ENCODE data around the gene ZNF664.

Gene ZNF664

DNA sequence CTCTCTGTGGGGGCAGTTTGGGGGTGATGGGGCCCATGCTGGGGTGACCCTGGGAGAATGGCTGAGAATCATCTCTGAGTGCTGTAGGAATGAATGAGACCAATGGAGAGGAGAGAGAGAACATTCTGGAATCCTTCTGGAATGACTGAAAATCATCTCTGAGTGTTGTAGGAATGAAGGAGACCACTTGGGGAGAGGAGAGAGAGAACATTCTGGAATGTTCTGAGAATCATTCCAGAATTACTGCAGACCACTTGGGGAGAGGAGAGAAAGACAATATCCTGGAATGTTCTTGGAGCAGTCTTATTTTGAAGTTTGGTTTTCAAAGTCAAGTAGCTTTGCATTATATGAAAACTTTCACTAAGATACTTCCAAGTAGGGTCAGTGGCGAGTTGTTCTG, 64.3 kb downstream of the ZNF664 start:
- H3K9ac ChIP-seq (ENCODE audit: low read depth, low read length): no peak overlapping the region
- no peaks in the 10 kb centered on the region for H3K36me3 ChIP-seq (ENCODE audit: insufficient read depth, low read length)
- H3K4me1 ChIP-seq (ENCODE audit: insufficient read depth, low read length): peaks cover 9% of the 10 kb centered on the region
- no peak overlapping the region for H3K4me3 ChIP-seq (ENCODE audit: low read length)
- 93% methylated on average over 1 of the region's 1 CpG for WGBS
- H3K27me3 ChIP-seq (ENCODE audit: insufficient read depth, low read length): no peaks in the 10 kb centered on the region
- no peaks in the 10 kb centered on the region for H3K9me3 ChIP-seq (ENCODE audit: insufficient read depth, low read depth, low read length)
- no peak overlapping the region for H3K27ac ChIP-seq (ENCODE audit: low read depth, low read length)

DNA sequence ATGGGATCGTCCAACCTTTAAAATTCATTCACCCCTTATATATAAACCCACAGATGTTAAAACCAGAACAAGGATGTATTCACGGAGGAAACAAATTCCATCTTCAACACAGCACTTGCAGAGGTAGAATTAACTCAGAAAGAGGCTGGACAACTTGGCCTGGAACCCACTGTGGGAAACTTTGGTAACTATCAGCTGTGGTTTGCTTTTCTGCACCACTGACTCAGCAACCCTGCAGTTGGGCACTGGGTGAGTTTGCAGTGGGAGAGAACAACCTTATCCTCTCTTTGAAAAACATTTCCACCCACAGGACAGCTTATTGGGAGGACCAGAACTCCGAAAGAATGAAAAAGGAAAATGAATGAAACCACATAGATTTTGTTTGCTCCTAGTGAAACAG, 66.3 kb downstream of the ZNF664 start:
- H3K36me3 ChIP-seq (ENCODE audit: insufficient read depth, low read length): no peaks in the 10 kb centered on the region
- H3K4me1 ChIP-seq (ENCODE audit: insufficient read depth, low read length): peaks cover 9% of the 10 kb centered on the region
- 94% methylated on average over 3 of the region's 3 CpGs for whole genome bisulfite sequencing
- H3K27me3 ChIP-seq (ENCODE audit: insufficient read depth, low read length): no peaks in the 10 kb centered on the region
- H3K27ac ChIP-seq (ENCODE audit: low read depth, low read length): no peak overlapping the region
- no peak overlapping the region for H3K4me3 ChIP-seq (ENCODE audit: low read length)
- no peaks in the 10 kb centered on the region for H3K9me3 ChIP-seq (ENCODE audit: insufficient read depth, low read depth, low read length)
- no peak overlapping the region for H3K9ac ChIP-seq (ENCODE audit: low read depth, low read length)

DNA sequence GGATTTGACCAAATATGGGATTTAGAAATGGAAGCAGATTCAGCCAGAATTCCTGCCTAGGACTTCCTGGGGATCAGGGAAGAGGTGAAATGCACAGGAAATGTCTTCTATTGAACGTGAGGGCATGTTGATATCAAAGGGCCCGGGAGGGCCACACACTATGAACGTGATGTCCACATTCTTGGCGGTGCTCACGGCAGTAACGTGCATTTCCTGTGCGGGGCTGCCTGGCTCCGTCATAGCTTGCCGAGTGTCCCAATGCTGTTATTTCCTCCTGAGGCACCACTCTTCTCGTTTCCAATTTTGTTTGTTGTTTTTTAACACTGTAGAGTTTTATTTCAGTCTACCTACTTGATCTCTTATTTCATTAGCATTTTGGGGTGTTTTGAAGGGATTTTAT, 67.3 kb downstream of the ZNF664 start:
- no peak overlapping the region for H3K9ac ChIP-seq (ENCODE audit: low read depth, low read length)
- no peak overlapping the region for H3K27ac ChIP-seq (ENCODE audit: low read depth, low read length)
- no peaks in the 10 kb centered on the region for H3K9me3 ChIP-seq (ENCODE audit: insufficient read depth, low read depth, low read length)
- H3K4me3 ChIP-seq (ENCODE audit: low read length): no peak overlapping the region
- H3K27me3 ChIP-seq (ENCODE audit: insufficient read depth, low read length): no peaks in the 10 kb centered on the region
- WGBS: 94% methylated on average over 9 of the region's 10 CpGs
- H3K4me1 ChIP-seq (ENCODE audit: insufficient read depth, low read length): peaks cover 9% of the 10 kb centered on the region
- H3K36me3 ChIP-seq (ENCODE audit: insufficient read depth, low read length): no peaks in the 10 kb centered on the region

DNA sequence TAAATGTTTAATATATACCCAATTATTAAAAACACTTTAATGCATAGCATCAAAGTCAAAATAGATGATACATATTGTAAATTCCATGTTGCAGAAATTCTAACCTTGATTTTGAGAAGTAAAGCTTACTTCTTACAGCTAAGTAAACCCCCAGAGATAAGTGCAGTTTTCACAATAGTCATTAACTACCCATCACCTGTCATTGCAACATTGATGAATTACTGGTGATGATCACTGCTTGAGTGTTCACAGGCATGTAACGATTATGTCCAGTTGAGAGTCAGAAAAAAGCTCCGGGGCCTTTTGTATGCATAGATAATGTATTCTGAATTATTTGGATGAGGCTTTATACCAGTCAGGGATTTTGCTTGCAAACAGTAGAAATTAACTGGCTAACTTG, 67.7 kb downstream of the ZNF664 start:
- Histone ChIP-seq H3K9ac (ENCODE audit: low read depth, low read length) (no peak overlapping the region), H3K27me3 (ENCODE audit: insufficient read depth, low read length) (no peaks in the 10 kb centered on the region), H3K9me3 (ENCODE audit: insufficient read depth, low read depth, low read length) (no peaks in the 10 kb centered on the region), H3K4me1 (ENCODE audit: insufficient read depth, low read length) (peaks cover 9% of the 10 kb centered on the region), H3K4me3 (ENCODE audit: low read length) (no peak overlapping the region), H3K36me3 (ENCODE audit: insufficient read depth, low read length) (no peaks in the 10 kb centered on the region), H3K27ac (ENCODE audit: low read depth, low read length) (no peak overlapping the region)
- WGBS: 93% methylated on average over 2 of the region's 2 CpGs

DNA sequence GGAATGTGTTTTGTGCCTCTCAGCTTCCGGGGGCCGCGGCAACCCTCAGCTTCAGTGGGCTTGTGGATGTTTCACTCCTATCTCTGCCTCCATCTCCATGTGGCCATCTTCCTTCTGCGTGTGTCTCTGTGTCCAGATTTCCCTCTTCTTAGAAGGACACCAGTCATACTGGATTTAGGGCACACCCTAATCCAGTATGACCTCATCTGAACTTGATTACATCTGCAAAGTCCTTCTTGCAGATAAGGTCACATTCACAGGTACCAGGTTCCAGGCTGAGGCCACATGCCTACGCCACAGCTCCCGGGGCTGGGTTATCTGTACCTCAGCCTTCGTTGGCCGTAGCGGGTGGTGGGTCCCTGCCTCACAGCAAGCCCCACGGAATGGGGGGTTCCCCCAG, 68.9 kb downstream of the ZNF664 start:
- 95% methylated on average over 10 of the region's 10 CpGs for WGBS
- Histone ChIP-seq H3K27me3 (ENCODE audit: insufficient read depth, low read length) (no peaks in the 10 kb centered on the region), H3K4me3 (ENCODE audit: low read length) (no peak overlapping the region), H3K9me3 (ENCODE audit: insufficient read depth, low read depth, low read length) (peaks cover 4% of the 10 kb centered on the region; the same call in 1 of the 2 replicates), H3K36me3 (ENCODE audit: insufficient read depth, low read length) (no peaks in the 10 kb centered on the region), H3K4me1 (ENCODE audit: insufficient read depth, low read length) (peaks cover 3% of the 10 kb centered on the region; the same call in 1 of the 2 replicates), H3K27ac (ENCODE audit: low read depth, low read length) (no peak overlapping the region), H3K9ac (ENCODE audit: low read depth, low read length) (no peak overlapping the region)

DNA sequence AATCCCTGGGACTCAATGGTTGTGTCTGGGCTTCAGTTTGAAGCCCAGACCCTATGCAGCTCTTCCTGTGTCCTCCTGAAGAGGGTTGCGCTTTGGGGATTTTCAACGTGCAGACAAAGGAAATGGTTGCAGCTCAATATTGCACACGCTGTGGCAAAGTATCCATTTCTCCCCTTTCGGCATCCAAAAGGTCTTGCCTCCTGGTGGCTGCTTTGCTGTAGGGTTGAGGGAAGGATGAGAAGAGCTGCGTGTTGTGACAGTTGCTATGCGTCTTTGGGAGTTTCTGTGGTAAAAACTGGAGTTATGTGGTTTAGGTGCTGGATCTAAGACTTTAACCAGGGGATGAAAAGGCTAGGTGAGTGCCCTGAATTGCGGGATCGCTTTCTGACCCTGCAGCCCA, 71.0 kb downstream of the ZNF664 start:
- Histone ChIP-seq H3K9ac (ENCODE audit: low read depth, low read length) (no peak overlapping the region), H3K27me3 (ENCODE audit: insufficient read depth, low read length) (no peaks in the 10 kb centered on the region), H3K9me3 (ENCODE audit: insufficient read depth, low read depth, low read length) (peaks cover 22% of the 10 kb centered on the region), H3K27ac (ENCODE audit: low read depth, low read length) (no peak overlapping the region), H3K36me3 (ENCODE audit: insufficient read depth, low read length) (no peaks in the 10 kb centered on the region), H3K4me1 (ENCODE audit: insufficient read depth, low read length) (no peaks in the 10 kb centered on the region), H3K4me3 (ENCODE audit: low read length) (no peak overlapping the region)
- whole genome bisulfite sequencing: 88% methylated on average over 8 of the region's 8 CpGs

DNA sequence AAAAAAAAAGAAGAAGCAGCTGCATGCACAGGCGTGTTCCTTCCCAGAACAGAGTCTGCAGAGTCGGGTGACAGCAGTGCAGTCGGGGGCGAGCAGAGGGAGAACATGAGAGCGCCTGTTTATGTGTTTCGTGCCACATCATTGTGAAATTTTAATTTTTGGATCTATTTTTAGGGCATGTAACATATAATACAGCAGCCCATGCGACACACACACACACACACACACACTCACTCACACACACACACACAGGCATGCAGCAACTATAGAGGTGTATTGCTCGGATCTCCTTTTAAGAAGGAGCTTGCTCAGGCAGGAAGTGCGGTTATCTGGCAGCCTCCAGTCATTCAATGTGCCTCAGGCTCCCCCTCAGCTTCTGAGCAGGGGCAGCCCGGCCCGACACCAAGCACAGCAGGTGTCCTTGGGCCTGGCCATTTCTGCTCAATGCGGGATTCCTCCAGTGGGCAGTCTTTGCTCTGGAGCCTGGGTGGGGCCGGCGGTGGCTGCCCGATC, 71.8 kb downstream of the ZNF664 start:
- Histone ChIP-seq H3K4me3 (ENCODE audit: low read length) (no peak overlapping the region), H3K4me1 (ENCODE audit: insufficient read depth, low read length) (no peaks in the 10 kb centered on the region), H3K9ac (ENCODE audit: low read depth, low read length) (no peak overlapping the region), H3K27ac (ENCODE audit: low read depth, low read length) (no peak overlapping the region), H3K27me3 (ENCODE audit: insufficient read depth, low read length) (no peaks in the 10 kb centered on the region), H3K9me3 (ENCODE audit: insufficient read depth, low read depth, low read length) (peaks cover 23% of the 10 kb centered on the region), H3K36me3 (ENCODE audit: insufficient read depth, low read length) (no peaks in the 10 kb centered on the region)
- 55% methylated on average over 14 of the region's 15 CpGs for WGBS

- Histone ChIP-seq H3K4me3 (ENCODE audit: low read length) (no peak overlapping the region), H3K9ac (ENCODE audit: low read depth, low read length) (no peak overlapping the region), H3K4me1 (ENCODE audit: insufficient read depth, low read length) (no peaks in the 10 kb centered on the region), H3K36me3 (ENCODE audit: insufficient read depth, low read length) (no peaks in the 10 kb centered on the region), H3K9me3 (ENCODE audit: insufficient read depth, low read depth, low read length) (peaks cover 23% of the 10 kb centered on the region), H3K27ac (ENCODE audit: low read depth, low read length) (no peak overlapping the region), H3K27me3 (ENCODE audit: insufficient read depth, low read length) (no peaks in the 10 kb centered on the region)
- 73% methylated on average over 5 of the region's 5 CpGs for WGBS
These were observed 72.8 kb downstream of the ZNF664 start for GRCh38 chr12:124045671-124046455.

DNA sequence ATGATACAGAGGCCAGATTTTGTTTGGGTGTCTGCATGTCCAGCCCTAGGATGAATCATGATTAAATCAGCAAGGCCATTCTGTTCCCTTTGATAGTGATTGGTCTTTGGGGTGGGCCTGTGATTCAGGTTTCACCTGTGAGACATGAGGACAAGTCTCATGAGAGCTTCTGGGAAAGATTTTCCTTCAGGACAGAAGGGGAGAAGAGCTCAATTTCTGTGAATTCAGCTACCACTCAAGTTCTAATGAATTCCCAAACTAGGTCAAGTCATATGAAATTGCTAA, 73.4 kb downstream of the ZNF664 start:
- Histone ChIP-seq H3K9me3 (ENCODE audit: insufficient read depth, low read depth, low read length) (peaks cover 23% of the 10 kb centered on the region), H3K36me3 (ENCODE audit: insufficient read depth, low read length) (no peaks in the 10 kb centered on the region), H3K4me3 (ENCODE audit: low read length) (no peak overlapping the region), H3K9ac (ENCODE audit: low read depth, low read length) (no peak overlapping the region), H3K4me1 (ENCODE audit: insufficient read depth, low read length) (no peaks in the 10 kb centered on the region), H3K27me3 (ENCODE audit: insufficient read depth, low read length) (no peaks in the 10 kb centered on the region), H3K27ac (ENCODE audit: low read depth, low read length) (no peak overlapping the region)

GRCh38 chr12:124047045-124047566, 74.1 kb downstream of the ZNF664 start:
- no peak overlapping the region for H3K27ac ChIP-seq (ENCODE audit: low read depth, low read length)
- H3K36me3 ChIP-seq (ENCODE audit: insufficient read depth, low read length): no peaks in the 10 kb centered on the region
- H3K4me3 ChIP-seq (ENCODE audit: low read length): no peak overlapping the region
- no peaks in the 10 kb centered on the region for H3K27me3 ChIP-seq (ENCODE audit: insufficient read depth, low read length)
- H3K9me3 ChIP-seq (ENCODE audit: insufficient read depth, low read depth, low read length): peaks cover 23% of the 10 kb centered on the region
- no peaks in the 10 kb centered on the region for H3K4me1 ChIP-seq (ENCODE audit: insufficient read depth, low read length)
- no peak overlapping the region for H3K9ac ChIP-seq (ENCODE audit: low read depth, low read length)
- WGBS: 95% methylated on average over 3 of the region's 3 CpGs

- peaks cover 23% of the 10 kb centered on the region for H3K9me3 ChIP-seq (ENCODE audit: insufficient read depth, low read depth, low read length)
- H3K36me3 ChIP-seq (ENCODE audit: insufficient read depth, low read length): no peaks in the 10 kb centered on the region
- no peak overlapping the region for H3K4me3 ChIP-seq (ENCODE audit: low read length)
- H3K9ac ChIP-seq (ENCODE audit: low read depth, low read length): no peak overlapping the region
- 93% methylated on average over 6 of the region's 6 CpGs for WGBS
- no peaks in the 10 kb centered on the region for H3K27me3 ChIP-seq (ENCODE audit: insufficient read depth, low read length)
- no peaks in the 10 kb centered on the region for H3K4me1 ChIP-seq (ENCODE audit: insufficient read depth, low read length)
- H3K27ac ChIP-seq (ENCODE audit: low read depth, low read length): no peak overlapping the region
These were observed 76.6 kb downstream of the ZNF664 start for GRCh38 chr12:124049451-124050094.
